OCI-LY7 (cell line): ENCODE results near the gene MEIS2.

ENCODE experiments used
- CTCF ChIP-seq: fragments of 200-600 bp; sonication (generic); conservative IDR thresholded peaks from 2 replicates; pipeline ENCODE4 v1.5.1; 2014; ENCODE audit warnings: mild to moderate bottlenecking, antibody characterized with exemption, low read length, moderate library complexity, mixed read lengths
- EZH2phosphoT487 ChIP-seq: fragments of 200-600 bp; sonication (generic); IDR thresholded peaks from 2 replicates; pipeline ENCODE4 v1.6.1; 2018; ENCODE audit warnings: low read depth, borderline replicate concordance, mild to moderate bottlenecking, mixed run types, antibody characterized with exemption, low read length, moderate library complexity, mixed read lengths

GRCh38 chr15:36881516-36881915, 218.8 kb downstream of the MEIS2 start:
- TF ChIP-seq EZH2phosphoT487: no peak
- TF ChIP-seq CTCF: no peak
